Neural cell (in vitro differentiated cells): ENCODE measurements around the gene TP53AIP1. TPM values are rescaled to one million over a fixed set of nuclear protein-coding genes. Genes with fewer than 3 reads are reported as not detected.

ENCODE experiments used
- H2AFZ ChIP-seq: fragments of 200-600, 300-800 bp; sonication (generic), shearing (Covaris generic); 2 replicates; pipeline ENCODE4 v1.6.0; 2014; ENCODE audit warnings: low read depth, mild to moderate bottlenecking, antibody characterized with exemption, low read length, moderate library complexity
- H3F3A ChIP-seq: fragments of 200-600 bp; shearing (Covaris generic); 2 replicates; pipeline ENCODE4 v1.6.1; 2016; ENCODE audit warnings: mild to moderate bottlenecking, moderate library complexity, mixed read lengths, antibody characterized with exemption, low read length; ENCODE audit not compliant: insufficient read depth, poor library complexity, severe bottlenecking
- H3K27ac ChIP-seq: fragments of 200-600, 300-800 bp; sonication (generic), shearing (Covaris generic); 2 replicates; pipeline ENCODE4 v1.5.1; 2014; ENCODE audit warnings: mild to moderate bottlenecking, low read length, moderate library complexity
- H3K27me3 ChIP-seq: fragments of 300-800, 200-600 bp; sonication (generic), shearing (Covaris generic); 2 replicates; pipeline ENCODE4 v1.6.0; 2014; ENCODE audit warnings: mild to moderate bottlenecking, low read depth, low read length, moderate library complexity; ENCODE audit not compliant: insufficient read depth
- H3K36me3 ChIP-seq: fragments of 300-800, 200-600 bp; sonication (generic), shearing (Covaris generic); 2 replicates; pipeline ENCODE4 v1.5.1; 2014; ENCODE audit warnings: mild to moderate bottlenecking, antibody characterized with exemption, low read length, moderate library complexity; ENCODE audit not compliant: insufficient read depth
- H3K4me2 ChIP-seq: fragments of 300-800, 200-600 bp; sonication (generic), shearing (Covaris generic); 2 replicates; pipeline ENCODE4 v1.6.0; 2014; ENCODE audit warnings: mild to moderate bottlenecking, low read length
- H3K4me3 ChIP-seq: fragments of 300-800, 200-600 bp; sonication (generic), shearing (Covaris generic); 2 replicates; pipeline ENCODE4 v1.5.1; 2014; ENCODE audit warnings: mild to moderate bottlenecking, low read length, moderate library complexity
- H3K79me2 ChIP-seq: fragments of 200-600 bp; shearing (Covaris generic); replicated peaks from 2 replicates; pipeline ENCODE4 v1.6.0; 2014; ENCODE audit warnings: mild to moderate bottlenecking, low read length, moderate library complexity; ENCODE audit not compliant: insufficient read depth
- H3K9ac ChIP-seq: fragments of 300-800, 200-600 bp; sonication (generic), shearing (Covaris generic); 2 replicates; pipeline ENCODE4 v1.6.1; 2016; ENCODE audit warnings: mild to moderate bottlenecking, low read length, mixed read lengths
- H3K9me2 ChIP-seq: fragments of 200-600 bp; shearing (Covaris generic); 2 replicates; pipeline ENCODE4 v1.6.1; 2016; ENCODE audit warnings: mild to moderate bottlenecking, low read length, mixed read lengths; ENCODE audit not compliant: insufficient read depth
- H3K9me3 ChIP-seq: fragments of 200-600, 300-800 bp; sonication (generic), shearing (Covaris generic); 2 replicates; pipeline ENCODE4 v1.6.1; 2016; ENCODE audit warnings: mild to moderate bottlenecking, mixed run types, low read length, moderate library complexity, mixed read lengths
- H4K20me1 ChIP-seq: fragments of 200-600 bp; shearing (Covaris generic); 2 replicates; pipeline ENCODE4 v1.6.1; 2016; ENCODE audit warnings: mild to moderate bottlenecking, mixed run types; ENCODE audit not compliant: insufficient read depth
- EZH2 ChIP-seq: fragments of 200-600, 300-800 bp; shearing (Covaris generic), sonication (generic); IDR thresholded peaks from 2 replicates; pipeline ENCODE4 v1.6.1; 2014; ENCODE audit warnings: antibody characterized with exemption, low read length, borderline replicate concordance, mild to moderate bottlenecking; ENCODE audit not compliant: insufficient read depth, poor library complexity, severe bottlenecking
- MXI1 ChIP-seq: fragments of 450-650 bp; conservative IDR thresholded peaks from 2 replicates; pipeline ENCODE4 v1.6.1; 2014; ENCODE audit warnings: antibody characterized with exemption, mild to moderate bottlenecking; ENCODE audit not compliant: poor library complexity, severe bottlenecking
- POLR2AphosphoS5 ChIP-seq: IDR thresholded peaks from 2 replicates; pipeline ENCODE4 v1.6.1; 2012
- RAD21 ChIP-seq: fragments of 450-650 bp; conservative IDR thresholded peaks from 2 replicates; pipeline ENCODE4 v1.6.1; 2014; ENCODE audit warnings: antibody characterized with exemption, mild to moderate bottlenecking, moderate library complexity
- SMC3 ChIP-seq: fragments of 450-650 bp; conservative IDR thresholded peaks from 2 replicates; pipeline ENCODE4 v1.6.1; 2014; ENCODE audit warnings: antibody characterized with exemption, mild to moderate bottlenecking, moderate library complexity; ENCODE audit not compliant: poor library complexity
- TAF1 ChIP-seq: IDR thresholded peaks from 2 replicates; pipeline ENCODE4 v1.6.1; 2012; ENCODE audit warnings: low read depth
- polyA plus RNA-seq: library from polyadenylated mRNA; depleted of rRNA; stranded (reverse); fragments of >200 nt; gene quantifications from 2 replicates; pipeline ENCODE4 v1.2.3, GENCODE V29; 2014
- TF ChIP-seq, protein P1 (sequence below): IDR thresholded peaks from 2 replicates; pipeline ENCODE4 v1.6.1; 2012; ENCODE audit warnings: borderline replicate concordance
- TF ChIP-seq, protein P2 (sequence below): fragments of 450-650 bp; IDR thresholded peaks from 2 replicates; pipeline ENCODE4 v1.5.1; 2014; ENCODE audit warnings: antibody characterized with exemption, mild to moderate bottlenecking, moderate library complexity; ENCODE audit not compliant: poor library complexity, severe bottlenecking

The TP53AIP1 gene
- polyA plus RNA-seq, 1 donor from 2014 or later, result 0.68 TPM

DNA sequence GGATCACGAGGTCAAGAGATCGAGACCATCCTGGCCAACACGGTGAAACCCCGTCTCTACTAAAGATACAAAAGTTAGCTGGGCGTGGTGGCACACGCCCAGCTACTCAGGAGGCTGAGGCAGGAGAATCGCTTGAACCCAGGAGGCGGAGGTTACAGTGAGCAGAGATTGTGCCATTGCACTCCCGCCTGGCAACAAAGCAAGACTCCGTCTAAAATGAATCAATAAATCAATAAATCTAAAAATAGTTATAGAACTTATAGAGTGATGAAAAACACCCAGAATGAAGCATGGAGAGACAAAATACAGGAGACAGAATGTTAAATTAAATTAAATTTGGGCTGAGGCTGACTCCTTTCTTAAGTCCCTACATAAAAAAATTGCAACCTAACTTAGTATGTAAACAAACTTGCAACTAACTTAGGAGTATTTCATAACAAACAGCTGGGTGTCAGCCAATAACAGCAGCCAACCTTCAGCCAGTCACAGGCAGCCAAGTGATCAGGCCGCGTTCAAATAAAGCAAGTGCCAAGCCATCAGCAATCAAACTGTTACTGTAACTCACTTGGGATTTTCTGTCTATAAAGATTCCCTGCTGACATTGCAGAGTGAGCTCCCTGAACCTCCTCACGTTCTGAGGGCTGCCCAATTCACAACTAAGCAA lies 7.3 kb upstream of the TP53AIP1 start:
- Histone ChIP-seq H3K27me3 (no peaks in the 10 kb centered on the region), H3K79me2 (no peaks in the 10 kb centered on the region), H3K4me2 (no peak overlapping the region), H2AFZ (no peak overlapping the region), H3K9me2 (no peaks in the 10 kb centered on the region), H3K4me3 (no peak overlapping the region), H3K9me3 (no peaks in the 10 kb centered on the region), H3K9ac (no peak overlapping the region), H3K36me3 (no peaks in the 10 kb centered on the region), H3F3A (no peaks in the 10 kb centered on the region), H3K27ac (no peak overlapping the region), H4K20me1 (no peaks in the 10 kb centered on the region)
- TF ChIP-seq RAD21 (no peak), MXI1 (no peak), POLR2AphosphoS5 (peak; percentile 45)
- TF ChIP-seq, protein P1, sequence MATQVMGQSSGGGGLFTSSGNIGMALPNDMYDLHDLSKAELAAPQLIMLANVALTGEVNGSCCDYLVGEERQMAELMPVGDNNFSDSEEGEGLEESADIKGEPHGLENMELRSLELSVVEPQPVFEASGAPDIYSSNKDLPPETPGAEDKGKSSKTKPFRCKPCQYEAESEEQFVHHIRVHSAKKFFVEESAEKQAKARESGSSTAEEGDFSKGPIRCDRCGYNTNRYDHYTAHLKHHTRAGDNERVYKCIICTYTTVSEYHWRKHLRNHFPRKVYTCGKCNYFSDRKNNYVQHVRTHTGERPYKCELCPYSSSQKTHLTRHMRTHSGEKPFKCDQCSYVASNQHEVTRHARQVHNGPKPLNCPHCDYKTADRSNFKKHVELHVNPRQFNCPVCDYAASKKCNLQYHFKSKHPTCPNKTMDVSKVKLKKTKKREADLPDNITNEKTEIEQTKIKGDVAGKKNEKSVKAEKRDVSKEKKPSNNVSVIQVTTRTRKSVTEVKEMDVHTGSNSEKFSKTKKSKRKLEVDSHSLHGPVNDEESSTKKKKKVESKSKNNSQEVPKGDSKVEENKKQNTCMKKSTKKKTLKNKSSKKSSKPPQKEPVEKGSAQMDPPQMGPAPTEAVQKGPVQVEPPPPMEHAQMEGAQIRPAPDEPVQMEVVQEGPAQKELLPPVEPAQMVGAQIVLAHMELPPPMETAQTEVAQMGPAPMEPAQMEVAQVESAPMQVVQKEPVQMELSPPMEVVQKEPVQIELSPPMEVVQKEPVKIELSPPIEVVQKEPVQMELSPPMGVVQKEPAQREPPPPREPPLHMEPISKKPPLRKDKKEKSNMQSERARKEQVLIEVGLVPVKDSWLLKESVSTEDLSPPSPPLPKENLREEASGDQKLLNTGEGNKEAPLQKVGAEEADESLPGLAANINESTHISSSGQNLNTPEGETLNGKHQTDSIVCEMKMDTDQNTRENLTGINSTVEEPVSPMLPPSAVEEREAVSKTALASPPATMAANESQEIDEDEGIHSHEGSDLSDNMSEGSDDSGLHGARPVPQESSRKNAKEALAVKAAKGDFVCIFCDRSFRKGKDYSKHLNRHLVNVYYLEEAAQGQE, result no peak
- TF ChIP-seq, protein P2, sequence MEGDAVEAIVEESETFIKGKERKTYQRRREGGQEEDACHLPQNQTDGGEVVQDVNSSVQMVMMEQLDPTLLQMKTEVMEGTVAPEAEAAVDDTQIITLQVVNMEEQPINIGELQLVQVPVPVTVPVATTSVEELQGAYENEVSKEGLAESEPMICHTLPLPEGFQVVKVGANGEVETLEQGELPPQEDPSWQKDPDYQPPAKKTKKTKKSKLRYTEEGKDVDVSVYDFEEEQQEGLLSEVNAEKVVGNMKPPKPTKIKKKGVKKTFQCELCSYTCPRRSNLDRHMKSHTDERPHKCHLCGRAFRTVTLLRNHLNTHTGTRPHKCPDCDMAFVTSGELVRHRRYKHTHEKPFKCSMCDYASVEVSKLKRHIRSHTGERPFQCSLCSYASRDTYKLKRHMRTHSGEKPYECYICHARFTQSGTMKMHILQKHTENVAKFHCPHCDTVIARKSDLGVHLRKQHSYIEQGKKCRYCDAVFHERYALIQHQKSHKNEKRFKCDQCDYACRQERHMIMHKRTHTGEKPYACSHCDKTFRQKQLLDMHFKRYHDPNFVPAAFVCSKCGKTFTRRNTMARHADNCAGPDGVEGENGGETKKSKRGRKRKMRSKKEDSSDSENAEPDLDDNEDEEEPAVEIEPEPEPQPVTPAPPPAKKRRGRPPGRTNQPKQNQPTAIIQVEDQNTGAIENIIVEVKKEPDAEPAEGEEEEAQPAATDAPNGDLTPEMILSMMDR, result no peak

DNA sequence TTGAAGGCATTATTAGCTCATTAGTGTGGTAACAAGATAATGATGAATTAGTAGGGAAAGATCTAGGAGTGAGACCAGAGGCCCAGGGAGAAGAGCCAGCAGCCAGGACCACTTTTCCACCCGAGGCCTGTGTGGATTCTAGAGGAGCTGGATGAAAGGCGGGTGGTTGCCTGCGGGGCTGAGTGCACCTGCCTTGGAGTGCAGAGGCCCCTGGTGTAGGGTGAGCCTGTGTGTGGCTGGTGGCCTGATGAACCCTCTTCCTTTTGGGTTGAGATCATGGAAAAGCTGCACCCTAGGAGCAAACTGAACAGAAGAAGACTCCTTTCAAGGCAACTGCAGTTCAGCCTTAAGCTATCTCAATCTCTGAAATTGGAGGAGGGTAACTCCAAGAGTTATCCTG lies 5.9 kb upstream of the TP53AIP1 start:
- Histone ChIP-seq H3K4me3 (no peak overlapping the region), H3K36me3 (no peaks in the 10 kb centered on the region), H2AFZ (no peak overlapping the region), H4K20me1 (no peaks in the 10 kb centered on the region), H3K27me3 (no peaks in the 10 kb centered on the region), H3K9me3 (no peaks in the 10 kb centered on the region), H3K4me2 (no peak overlapping the region), H3K9me2 (no peaks in the 10 kb centered on the region), H3K79me2 (no peaks in the 10 kb centered on the region), H3K9ac (no peak overlapping the region), H3F3A (no peaks in the 10 kb centered on the region), H3K27ac (no peak overlapping the region)
- TF ChIP-seq, protein P2, result no peak
- TF ChIP-seq, protein P1, result no peak
- TF ChIP-seq SMC3 (no peak), MXI1 (no peak), RAD21 (peak; percentile 17), TAF1 (no peak), EZH2 (no peak)
